T47D (cell line): Measurements from ENCODE around the gene ACHE.
"Not testable (repeated sequence)": the region's sequence is repeated elsewhere in the genome, so short reads cannot be mapped to it uniquely, and the experiment has no call there.

ENCODE experiments used
- DNase-seq, 2 experiments: peaks; one replicate each; pipeline versions ENCODE4 v3.0.0 to v3.0.0-alpha.2; 2011 to 2012; ENCODE audit warnings: low read depth in 1 of 2, low spot score in 1 of 2
- JUND ChIP-seq: IDR thresholded peaks from 2 replicates; pipeline ENCODE4 v1.6.1; 2012; ENCODE audit warnings: low read depth
- in situ Hi-C: cut with HindIII; loops from 2 replicates; pipeline ENCODE4 v1.10.0; 2016; ENCODE audit warnings: low sequenced_read_pairs, low pct_unique_long_range_greater_than_20kb

The ACHE gene

GRCh38 chr7:100914208-100914878 lies 18.7 kb upstream of the ACHE start:
- TF ChIP-seq JUND, result no peak
- no peak for DNase-seq
- in situ Hi-C loops, result no loop called here

- no peak for DNase-seq
- in situ Hi-C loops, result no loop called here
- no peak for TF ChIP-seq JUND
These were observed 15.8 kb upstream of the ACHE start for GRCh38 chr7:100911484-100911883.

- DNase-seq, in situ Hi-C loops: not testable (repeated sequence)
These were observed 14.8 kb upstream of the ACHE start for GRCh38 chr7:100910443-100910842.

DNA sequence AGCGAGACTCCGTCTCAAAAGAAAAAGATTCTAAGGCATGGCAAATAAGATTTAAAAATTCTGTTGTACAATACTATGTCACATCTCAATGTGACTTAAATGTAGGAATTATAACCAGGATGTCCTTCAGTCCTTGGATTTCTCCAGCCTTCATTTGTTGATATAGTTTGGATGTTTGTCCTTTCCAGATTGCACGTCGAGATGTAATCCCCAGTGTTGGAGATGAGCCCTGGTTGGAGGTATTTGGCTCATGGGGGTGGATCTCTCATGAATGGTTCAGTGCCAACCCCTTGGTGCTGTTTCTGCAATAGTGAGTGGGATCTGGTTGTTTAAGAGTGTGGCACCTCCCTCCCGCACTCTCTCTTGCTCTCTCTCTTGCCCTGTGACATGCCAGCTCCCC lies 12.8 kb upstream of the ACHE start:
- in situ Hi-C loops, result no loop called here
- no peak for TF ChIP-seq JUND
- DNase-seq, result no peak

DNA sequence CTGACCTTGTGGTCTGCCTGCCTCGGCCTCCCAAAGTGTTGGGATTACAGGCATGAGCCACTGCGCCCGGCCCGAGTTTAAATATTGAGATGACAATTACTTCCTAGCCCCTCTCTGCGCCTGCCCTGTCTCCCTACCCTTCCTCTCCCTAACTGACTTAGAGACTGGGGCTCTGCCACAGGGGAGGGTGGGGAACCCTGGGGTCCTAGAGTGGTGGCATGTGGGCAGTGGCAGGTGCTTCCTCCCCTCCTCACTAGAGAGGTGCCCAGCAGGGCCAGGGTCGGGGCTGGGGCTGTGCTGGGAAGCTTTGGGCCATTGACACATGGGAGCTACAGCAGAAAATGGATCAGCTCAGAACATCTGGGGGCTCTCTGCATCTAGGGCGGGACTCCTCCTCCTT lies 7.0 kb upstream of the ACHE start:
- no peak for DNase-seq
- in situ Hi-C loops, result no loop called here
- no peak for TF ChIP-seq JUND

DNA sequence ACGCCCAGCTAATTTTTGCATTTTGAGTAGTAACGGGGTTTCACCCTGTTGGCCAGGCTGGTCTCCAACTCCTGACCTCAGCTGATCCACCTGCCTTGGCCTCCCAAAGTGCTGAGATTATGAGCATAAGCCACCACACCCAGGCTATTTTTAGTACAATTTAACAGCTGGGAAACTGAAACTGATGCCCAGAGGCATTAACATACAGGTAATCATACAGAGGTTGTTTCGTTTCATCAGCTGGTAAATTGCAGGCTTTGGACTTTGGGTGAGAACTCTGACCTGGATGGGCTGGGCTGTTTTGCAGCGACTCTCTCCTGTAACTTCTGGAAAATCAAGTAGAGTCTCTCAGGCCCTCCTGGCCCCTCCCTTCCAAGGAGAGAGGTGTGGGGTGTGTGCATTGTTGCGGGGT lies 6.2 kb upstream of the ACHE start:
- no peak for TF ChIP-seq JUND
- in situ Hi-C loops, result no loop called here
- DNase-seq, result no peak

- no peak for TF ChIP-seq JUND
- in situ Hi-C loops, result no loop called here
- no peak for DNase-seq
These were observed 5.3 kb upstream of the ACHE start for GRCh38 chr7:100900978-100901377.

GRCh38 chr7:100899432-100899831 lies 3.7 kb upstream of the ACHE start:
- in situ Hi-C loops, result no loop called here
- no peak for DNase-seq
- no peak for TF ChIP-seq JUND

GRCh38 chr7:100897772-100898454 lies 2.2 kb upstream of the ACHE start:
- no peak for DNase-seq
- no peak for TF ChIP-seq JUND

GRCh38 chr7:100896732-100897608 lies 1.3 kb upstream of the ACHE start:
- no peak for TF ChIP-seq JUND
- in situ Hi-C loops, result no loop called here
- peak in 1 of 2 experiments; percentile 46 for DNase-seq

More at GRCh38 chr7:100897772-100898454, 2.2 kb upstream of the ACHE start:
- in situ Hi-C loops, result no loop called here

GRCh38 chr7:100895956-100896731 lies 456 bp upstream of the ACHE start:
- DNase-seq, result no peak
- in situ Hi-C loops, result no loop called here

More at GRCh38 chr7:100895956-100896731, 456 bp upstream of the ACHE start:
- TF ChIP-seq JUND, result no peak
